Spleen (tissue), 11 donors: ENCODE measurements around the gene RPL32. TPM values are rescaled to one million over a fixed set of nuclear protein-coding genes. Genes with fewer than 3 reads are reported as not detected.

ENCODE experiments used
- DNase-seq: peaks from one replicate; pipeline ENCODE4 v3.0.0-alpha.2; 2020
- H3K27ac ChIP-seq, 8 donors: fragments of 200-600 bp; sonication (generic) in 7 of 8; 1 replicate in 4 of 8; 2 replicates in 4 of 8; pipeline versions ENCODE4 v1.5.0 to v1.8.0; 2016 to 2021; ENCODE audit warnings: inconsistent platforms in 4 of 8, mild to moderate bottlenecking in 4 of 8, moderate library complexity in 1 of 8
- H3K27me3 ChIP-seq, 7 donors: fragments of 200-600 bp; sonication (generic) in 6 of 7; replicated peaks in 1 of 7; 1 replicate in 4 of 7; 2 replicates in 3 of 7; pipeline versions ENCODE4 v1.5.0 to v1.8.0; 2016 to 2021; ENCODE audit warnings: inconsistent platforms in 3 of 7, mild to moderate bottlenecking in 1 of 7
- H3K36me3 ChIP-seq, 6 donors: fragments of 200-600 bp; sonication (generic) in 5 of 6; 1 replicate in 4 of 6; 2 replicates in 2 of 6; pipeline versions ENCODE4 v1.5.0 to v1.8.0; 2016 to 2021; ENCODE audit warnings: inconsistent platforms in 2 of 6
- H3K4me1 ChIP-seq, 6 donors: fragments of 200-600 bp; sonication (generic) in 5 of 6; 1 replicate in 3 of 6; 2 replicates in 3 of 6; pipeline versions ENCODE4 v1.5.0 to v1.8.0; 2016 to 2021; ENCODE audit warnings: inconsistent platforms in 3 of 6
- H3K4me3 ChIP-seq, 8 donors: fragments of 200-600 bp; sonication (generic) in 7 of 8; 1 replicate in 4 of 8; 2 replicates in 4 of 8; pipeline versions ENCODE4 v1.5.0 to v1.8.0; 2016 to 2021; ENCODE audit warnings: inconsistent platforms in 4 of 8, mild to moderate bottlenecking in 4 of 8, moderate library complexity in 2 of 8
- H3K9me3 ChIP-seq, 8 donors: fragments of 200-600 bp; sonication (generic) in 7 of 8; 1 replicate in 4 of 8; 2 replicates in 4 of 8; pipeline versions ENCODE4 v1.5.0 to v1.8.0; 2016 to 2021; ENCODE audit warnings: inconsistent platforms in 4 of 8
- CTCF ChIP-seq, 11 experiments: fragments of 200-600 bp in 7 of 11; fragments of 450-650 bp in 4 of 11; sonication (generic) in 4 of 11; IDR thresholded peaks in 8 of 11; conservative IDR thresholded peaks in 3 of 11; 1 replicate in 7 of 11; 2 replicates in 4 of 11; pipeline versions ENCODE4 v1.4.0 to v1.8.0; 2016 to 2021; ENCODE audit warnings: antibody characterized with exemption in 11 of 11, inconsistent platforms in 4 of 11, mild to moderate bottlenecking in 1 of 11
- POLR2A ChIP-seq, 3 donors: fragments of 450-650 bp; IDR thresholded peaks; one replicate each; pipeline ENCODE4 v1.5.1; 2017; ENCODE audit warnings: antibody characterized with exemption in 3 of 3, mild to moderate bottlenecking in 1 of 3
- POLR2AphosphoS5 ChIP-seq, 3 donors: sonication (generic); formaldehyde crosslinking; IDR thresholded peaks; one replicate each; pipeline ENCODE4 v1.5.1; 2017; ENCODE audit warnings: antibody characterized with exemption in 3 of 3
- WGBS, 5 donors: extraction: QIAGEN DNeasy Blood & Tissue Kit in 3 of 5; methylation state at CpG; one replicate each; pipeline versions ENCODE4 v1.1.5 to v1.1.7; 2013 to 2018; 5-methylcytosine and 5-hydroxymethylcytosine counted together
- intact Hi-C: fragments of 100-400 bp; cut with DNase I; formaldehyde crosslinking; loops from one replicate; pipeline ENCODE4 v1.15.0; 2023; ENCODE audit warnings: low total_unique reads
- polyA plus RNA-seq, 3 donors: library from polyadenylated mRNA; stranded (reverse); fragments of 200-250 nt; gene quantifications; one replicate each; pipeline ENCODE4 v1.2.1, GENCODE V29; 2013
- total RNA-seq, 7 donors: library from RNA; depleted of rRNA in 3 of 7; stranded (reverse); fragments of >200 nt in 3 of 7; fragmentation: NEBNext Ultra II Directional in 4 of 7; extraction: Animal tissue kit (Norgen Biotek cat#: 25700) in 4 of 7; gene quantifications; one replicate each; pipeline versions ENCODE4 v1.1.0 to v1.2.1, GENCODE V29; 2016 to 2021
- donor health status: healthy with polysubstance abuse.
- donor health status: DM: no; HTN: no; CAD: no; lungs with moderate emphysema.
- donor health status: DM: no; HTN: no; CAD: no.
- donor health status: Bipolar disorder and iron deficiency.
- donor health status: healthy.
- donor health status: DM: no; HTN: no; CAD: no.
- donor health status: DM: yes; HTN: yes; CAD: no.

The RPL32 gene
- total and polyA plus RNA-seq, 10 donors, result 911 to 6,164 (median 1,572) TPM

DNA sequence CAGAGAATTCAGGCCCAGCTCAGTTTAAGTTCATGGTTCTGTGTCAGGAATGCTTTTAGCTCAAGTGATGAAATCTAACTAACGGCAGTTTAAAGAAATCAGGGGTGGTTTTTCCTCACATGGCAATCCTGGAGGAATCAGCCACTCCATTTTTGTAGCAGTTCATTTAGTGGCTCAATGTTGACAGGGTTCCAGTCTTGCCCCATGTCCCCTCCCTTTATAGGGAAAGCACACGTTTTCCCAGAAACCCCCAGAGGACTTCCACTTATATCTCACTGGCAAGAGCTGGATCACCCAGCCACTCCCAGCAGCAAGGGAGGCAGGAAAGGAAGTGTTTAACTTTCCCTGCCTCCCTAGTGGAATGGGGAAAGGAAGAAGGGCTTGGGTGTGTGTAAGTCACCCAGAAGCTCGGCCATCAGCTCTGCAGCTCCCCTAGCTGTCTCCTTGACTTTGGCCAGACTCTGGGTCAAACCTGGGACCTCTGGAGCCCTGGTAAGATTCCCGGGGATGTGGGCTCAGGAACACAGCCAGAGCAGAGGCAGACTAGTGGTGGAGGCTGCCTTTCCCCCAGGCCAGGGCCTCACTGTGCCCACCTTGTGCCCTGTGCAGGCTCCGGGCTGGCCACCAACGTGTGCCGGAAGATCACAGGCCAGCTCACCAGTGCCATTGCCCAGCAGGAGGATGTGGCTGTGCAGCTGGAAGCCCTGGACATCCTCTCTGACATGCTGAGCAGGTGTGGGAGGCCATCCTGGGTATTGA, 33.6 kb downstream of the RPL32 start:
- DNase-seq, result peak; percentile 48
- intact Hi-C loops, result no loop called here
- H3K36me3 ChIP-seq, result peaks cover 0 to 14% (median 0%) of the 10 kb centered on the region in 6 donors
- H3K9me3 ChIP-seq, result no peaks in the 10 kb centered on the region
- peaks cover 11 to 32% (median 13%) of the 10 kb centered on the region in 6 donors for H3K4me1 ChIP-seq
- H3K4me3 ChIP-seq, result no peak overlapping the region
- peak overlapping the region in 4 of 8 donors; percentile 4 to 55 (median 18) for H3K27ac ChIP-seq
- TF ChIP-seq CTCF (IDR thresholded peaks at IDR 0.05 in 8 of 11, conservative IDR thresholded peaks at IDR 0.05 in 3 of 11) (no peak), POLR2AphosphoS5 (IDR thresholded peaks at IDR 0.05) (no peak), POLR2A (IDR thresholded peaks at IDR 0.05) (no peak)
- no peaks in the 10 kb centered on the region for H3K27me3 ChIP-seq
- 73 to 82% (median 81%) methylated on average over 6 to 7 of the region's 7 CpGs for WGBS, 5 donors

- Histone ChIP-seq H3K9me3 (no peaks in the 10 kb centered on the region), H3K4me1 (peaks cover 11 to 32% (median 13%) of the 10 kb centered on the region in 6 donors), H3K27ac (peak overlapping the region in 4 of 8 donors; percentile 2 to 55 (median 15)), H3K36me3 (peaks cover 0 to 14% (median 0%) of the 10 kb centered on the region in 6 donors), H3K27me3 (no peaks in the 10 kb centered on the region), H3K4me3 (no peak overlapping the region)
- DNase-seq, result peak; percentile 43
- intact Hi-C loops, result no loop called here
- TF ChIP-seq POLR2AphosphoS5 (IDR thresholded peaks at IDR 0.05), result no peak
- no peak for TF ChIP-seq CTCF (IDR thresholded peaks at IDR 0.05 in 8 of 11, conservative IDR thresholded peaks at IDR 0.05 in 3 of 11)
- no peak for TF ChIP-seq POLR2A (IDR thresholded peaks at IDR 0.05)
- WGBS, 5 donors, result 93 to 99% (median 95%) methylated on average over 8 to 9 of the region's 9 CpGs
Observed at GRCh38 chr3:12807066-12807465, 34.3 kb downstream of the RPL32 start.

DNA sequence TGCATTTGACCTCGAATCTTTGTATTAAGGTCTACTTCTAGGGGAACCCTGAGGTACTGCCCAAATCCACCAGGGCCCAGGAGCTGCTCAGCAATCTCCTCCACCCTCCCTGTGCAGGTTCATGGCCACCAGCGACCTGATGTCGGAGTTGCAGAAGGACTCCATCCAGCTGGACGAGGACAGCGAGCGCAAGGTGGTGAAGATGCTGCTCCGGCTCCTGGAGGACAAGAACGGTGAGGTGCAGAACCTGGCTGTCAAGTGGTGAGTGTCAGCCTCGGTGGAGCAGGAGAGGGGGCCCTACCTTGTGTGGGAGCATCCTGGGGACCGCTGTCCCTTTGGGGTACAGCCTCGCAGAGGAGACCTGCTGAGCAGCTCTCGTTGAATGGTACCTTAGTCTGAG, 38.0 kb downstream of the RPL32 start:
- H3K4me1 ChIP-seq, result peaks cover 0 to 10% (median 3%) of the 10 kb centered on the region in 6 donors
- H3K27me3 ChIP-seq, result no peaks in the 10 kb centered on the region
- H3K9me3 ChIP-seq, result no peaks in the 10 kb centered on the region
- H3K27ac ChIP-seq, result no peak overlapping the region
- TF ChIP-seq POLR2A (IDR thresholded peaks at IDR 0.05), result no peak
- TF ChIP-seq POLR2AphosphoS5 (IDR thresholded peaks at IDR 0.05), result no peak
- TF ChIP-seq CTCF (IDR thresholded peaks at IDR 0.05 in 8 of 11, conservative IDR thresholded peaks at IDR 0.05 in 3 of 11), result no peak
- DNase-seq, result peak; percentile 62
- WGBS, 5 donors, result 87 to 97% (median 96%) methylated on average over 12 of the region's 12 CpGs
- intact Hi-C loops, result no loop called here
- peaks cover 0 to 14% (median 0%) of the 10 kb centered on the region in 6 donors for H3K36me3 ChIP-seq
- no peak overlapping the region for H3K4me3 ChIP-seq
